HG03103 (cell line): Measurements from ENCODE around the gene TTC7B.
"Not testable (repeated sequence)": the region's sequence is repeated elsewhere in the genome, so short reads cannot be mapped to it uniquely, and the experiment has no call there.

Source experiments
- ATAC-seq: cut with Tn5 transposase; IDR thresholded peaks from one replicate; pipeline ENCODE4 v1.9.1; 2021; ENCODE audit warnings: low read depth; ENCODE audit not compliant: unreplicated experiment

The TTC7B gene

GRCh38 chr14:90815822-90816662 lies at the start of gene TTC7B:
Gene TTC7B, minus strand, starts transcription at chr14:90816430. Its CDS starts 135 bp downstream, at chr14:90816295.
- no peak for ATAC-seq

- ATAC-seq, result no peak
Measured at GRCh38 chr14:90864741-90865140, 48.5 kb upstream of the TTC7B start.

- ATAC-seq, result no peak
Measured at GRCh38 chr14:90858511-90858910, 42.3 kb upstream of the TTC7B start.

- no peak for ATAC-seq
Measured at GRCh38 chr14:90857866-90858265, 41.6 kb upstream of the TTC7B start.

GRCh38 chr14:90856115-90856514 lies 39.9 kb upstream of the TTC7B start:
- not testable (repeated sequence) for ATAC-seq

- ATAC-seq, result no peak
Measured at GRCh38 chr14:90853116-90853515, 36.9 kb upstream of the TTC7B start.

- ATAC-seq, result no peak
Measured at GRCh38 chr14:90851327-90852036, 35.3 kb upstream of the TTC7B start.

GRCh38 chr14:90850487-90850886 lies 34.3 kb upstream of the TTC7B start:
- no peak for ATAC-seq

GRCh38 chr14:90849787-90850444 lies 33.7 kb upstream of the TTC7B start:
- ATAC-seq, result no peak

- no peak for ATAC-seq
Measured at GRCh38 chr14:90848944-90849731, 32.9 kb upstream of the TTC7B start.

GRCh38 chr14:90846511-90846910 lies 30.3 kb upstream of the TTC7B start:
- no peak for ATAC-seq

- ATAC-seq, result no peak
Measured at GRCh38 chr14:90844321-90844720, 28.1 kb upstream of the TTC7B start.

- no peak for ATAC-seq
Measured at GRCh38 chr14:90842726-90843125, 26.5 kb upstream of the TTC7B start.

GRCh38 chr14:90840667-90841066 lies 24.4 kb upstream of the TTC7B start:
- ATAC-seq, result not testable (repeated sequence)

- ATAC-seq, result no peak
Measured at GRCh38 chr14:90839889-90840266, 23.6 kb upstream of the TTC7B start.

- no peak for ATAC-seq
Measured at GRCh38 chr14:90839024-90839888, 23.0 kb upstream of the TTC7B start.

GRCh38 chr14:90838531-90838930 lies 22.3 kb upstream of the TTC7B start:
- ATAC-seq, result not testable (repeated sequence)

GRCh38 chr14:90837355-90837754 lies 21.1 kb upstream of the TTC7B start:
- ATAC-seq, result no peak

GRCh38 chr14:90836692-90837063 lies 20.4 kb upstream of the TTC7B start:
- no peak for ATAC-seq

- no peak for ATAC-seq
Measured at GRCh38 chr14:90831821-90832220, 15.6 kb upstream of the TTC7B start.
